HS-27A (cell line): Measurements from ENCODE around the gene INSC.
"Not testable (repeated sequence)": the region's sequence is repeated elsewhere in the genome, so short reads cannot be mapped to it uniquely, and the experiment has no call there.

Experiments used
- DNase-seq: peaks from one replicate; pipeline ENCODE4 v3.0.0-alpha.2; 2012; ENCODE audit warnings: low read depth, missing footprints

The INSC gene

GRCh38 chr11:15114501-15115475, at the start of gene INSC:
Gene INSC, plus strand, starts transcription at chr11:15114923. Its CDS starts 34,252 bp downstream, at chr11:15149175.
- DNase-seq, result no peak

GRCh38 chr11:15069751-15070150, 45.0 kb upstream of the INSC start:
- not testable (repeated sequence) for DNase-seq

- no peak for DNase-seq
Observed at GRCh38 chr11:15071556-15072255, 43.0 kb upstream of the INSC start.

GRCh38 chr11:15072551-15073143, 42.1 kb upstream of the INSC start:
- DNase-seq, result no peak

- no peak for DNase-seq
Observed at GRCh38 chr11:15073361-15074205, 41.1 kb upstream of the INSC start, which contains the start of gene CALCB. Gene CALCB, plus strand, starts transcription at chr11:15073593. Its CDS starts 1,126 bp downstream, at chr11:15074719.

- DNase-seq, result peak; percentile 17
Observed at GRCh38 chr11:15074206-15075161, 40.2 kb upstream of the INSC start.

GRCh38 chr11:15075162-15075526, 39.6 kb upstream of the INSC start:
- no peak for DNase-seq

GRCh38 chr11:15091175-15091574, 23.5 kb upstream of the INSC start:
- DNase-seq, result no peak

GRCh38 chr11:15091625-15092024, 23.1 kb upstream of the INSC start:
- no peak for DNase-seq

- DNase-seq, result no peak
Observed at GRCh38 chr11:15093432-15093831, 21.3 kb upstream of the INSC start.

GRCh38 chr11:15095736-15096228, 18.9 kb upstream of the INSC start:
- no peak for DNase-seq

- DNase-seq, result no peak
Observed at GRCh38 chr11:15097411-15097810, 17.3 kb upstream of the INSC start.

GRCh38 chr11:15099267-15099666, 15.5 kb upstream of the INSC start:
- DNase-seq, result no peak

- peak; percentile 15 for DNase-seq
Observed at GRCh38 chr11:15101072-15101709, 13.5 kb upstream of the INSC start.

- no peak for DNase-seq
Observed at GRCh38 chr11:15104166-15104565, 10.6 kb upstream of the INSC start.

- peak; percentile 8 for DNase-seq
Observed at GRCh38 chr11:15106201-15106965, 8.3 kb upstream of the INSC start.

- DNase-seq, result no peak
Observed at GRCh38 chr11:15107730-15108515, 6.8 kb upstream of the INSC start.

- no peak for DNase-seq
Observed at GRCh38 chr11:15108592-15109130, 6.1 kb upstream of the INSC start.
